ENCODE data around the gene ANO7.

DNA sequence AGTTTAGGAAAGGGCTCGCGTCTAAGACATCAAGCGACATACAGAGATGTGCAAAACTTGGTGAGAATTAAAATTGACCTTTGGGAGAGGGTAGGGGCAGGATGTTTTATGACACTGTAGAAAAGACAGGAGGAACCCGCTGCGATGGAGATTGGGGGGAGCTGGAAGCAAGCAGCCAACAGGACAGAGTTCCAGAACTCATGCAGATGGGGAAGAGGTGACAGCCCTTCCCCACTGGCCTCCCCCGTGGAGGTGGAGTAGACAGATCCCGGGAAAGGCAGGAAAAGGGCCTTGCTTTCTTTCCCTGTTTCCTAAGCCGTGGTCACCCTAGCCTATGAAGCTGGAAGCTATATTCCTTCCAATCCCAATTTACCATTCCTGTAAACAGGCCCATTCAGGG, 39.1 kb downstream of the ANO7 start:
- TF ChIP-seq, protein P1, sequence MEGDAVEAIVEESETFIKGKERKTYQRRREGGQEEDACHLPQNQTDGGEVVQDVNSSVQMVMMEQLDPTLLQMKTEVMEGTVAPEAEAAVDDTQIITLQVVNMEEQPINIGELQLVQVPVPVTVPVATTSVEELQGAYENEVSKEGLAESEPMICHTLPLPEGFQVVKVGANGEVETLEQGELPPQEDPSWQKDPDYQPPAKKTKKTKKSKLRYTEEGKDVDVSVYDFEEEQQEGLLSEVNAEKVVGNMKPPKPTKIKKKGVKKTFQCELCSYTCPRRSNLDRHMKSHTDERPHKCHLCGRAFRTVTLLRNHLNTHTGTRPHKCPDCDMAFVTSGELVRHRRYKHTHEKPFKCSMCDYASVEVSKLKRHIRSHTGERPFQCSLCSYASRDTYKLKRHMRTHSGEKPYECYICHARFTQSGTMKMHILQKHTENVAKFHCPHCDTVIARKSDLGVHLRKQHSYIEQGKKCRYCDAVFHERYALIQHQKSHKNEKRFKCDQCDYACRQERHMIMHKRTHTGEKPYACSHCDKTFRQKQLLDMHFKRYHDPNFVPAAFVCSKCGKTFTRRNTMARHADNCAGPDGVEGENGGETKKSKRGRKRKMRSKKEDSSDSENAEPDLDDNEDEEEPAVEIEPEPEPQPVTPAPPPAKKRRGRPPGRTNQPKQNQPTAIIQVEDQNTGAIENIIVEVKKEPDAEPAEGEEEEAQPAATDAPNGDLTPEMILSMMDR (IDR thresholded peaks at IDR 0.05; ENCODE audit: low read length), result no peak
- TF ChIP-seq EZH2 (optimal IDR thresholded peaks at IDR 0.05; ENCODE audit: low read depth, low read length), result no peak

Measured in MM.1S (cell line).